Keratinocyte (primary cell): ENCODE measurements around the gene SYNDIG1. TPM values are rescaled to one million over a fixed set of nuclear protein-coding genes. Genes with fewer than 3 reads are reported as not detected.

Experiments
- DNase-seq: peaks from one replicate; pipeline ENCODE4 v3.0.0-alpha.2; 2011; ENCODE audit warnings: low read depth, missing footprints, low spot score
- FAIRE-seq: peaks from 2 replicates; lab custom pipeline; 2011; peaks lifted over from hg19 to GRCh38; lab: Jason Lieb, UNC
- H2AFZ ChIP-seq: 2 replicates; pipeline ENCODE4 v1.6.0; 2012; ENCODE audit warnings: low read length, control low read depth, inconsistent platforms; ENCODE audit not compliant: control insufficient read depth
- H3K27ac ChIP-seq: 2 replicates; pipeline ENCODE4 v1.5.1; 2011; ENCODE audit warnings: low read length; ENCODE audit not compliant: control insufficient read depth, insufficient read depth
- H3K27me3 ChIP-seq: 3 replicates; pipeline ENCODE4 v1.6.0; 2011; ENCODE audit warnings: low read length; ENCODE audit not compliant: control insufficient read depth, insufficient read depth; ENCODE audit errors: extremely low read depth
- H3K36me3 ChIP-seq, 2 experiments: 2 replicates in 1 of 2; 3 replicates in 1 of 2; pipeline ENCODE4 v1.5.1; 2011; ENCODE audit warnings: low read length in 2 of 2, mild to moderate bottlenecking in 1 of 2; ENCODE audit not compliant: control insufficient read depth in 2 of 2, insufficient read depth in 2 of 2; ENCODE audit errors: extremely low read depth in 1 of 2
- H3K4me1 ChIP-seq: 3 replicates; pipeline ENCODE4 v1.5.1; 2011; ENCODE audit warnings: low read length; ENCODE audit not compliant: control insufficient read depth, insufficient read depth; ENCODE audit errors: extremely low read depth
- H3K4me2 ChIP-seq: 3 replicates; pipeline ENCODE4 v1.6.0; 2011; ENCODE audit warnings: low read depth, low read length; ENCODE audit not compliant: control insufficient read depth, insufficient read depth; ENCODE audit errors: extremely low read depth
- H3K4me3 ChIP-seq, 3 experiments: fragments of 200-600 bp in 1 of 3; sonication (generic) in 1 of 3; 2 replicates in 2 of 3; 3 replicates in 1 of 3; pipeline ENCODE4 v1.5.1; 2011 to 2016; ENCODE audit warnings: low read length in 3 of 3, mild to moderate bottlenecking in 3 of 3, control low read depth in 2 of 3, inconsistent platforms in 1 of 3, low read depth in 1 of 3, mixed read lengths in 1 of 3, mixed run types in 1 of 3, moderate library complexity in 1 of 3; ENCODE audit not compliant: control insufficient read depth in 2 of 3, insufficient read depth in 2 of 3; ENCODE audit errors: extremely low read depth in 1 of 3
- H3K79me2 ChIP-seq: 2 replicates; pipeline ENCODE4 v1.6.0; 2012; ENCODE audit warnings: low read length; ENCODE audit not compliant: control insufficient read depth, insufficient read depth
- H3K9ac ChIP-seq: 3 replicates; pipeline ENCODE4 v1.6.0; 2011; ENCODE audit warnings: low read length; ENCODE audit not compliant: control insufficient read depth, insufficient read depth; ENCODE audit errors: extremely low read depth
- H3K9me1 ChIP-seq: 3 replicates; pipeline ENCODE4 v1.6.0; 2011; ENCODE audit warnings: low read length; ENCODE audit not compliant: control insufficient read depth, insufficient read depth; ENCODE audit errors: extremely low read depth
- H3K9me3 ChIP-seq: 2 replicates; pipeline ENCODE4 v1.5.1; 2012; ENCODE audit warnings: low read depth, low read length; ENCODE audit not compliant: control insufficient read depth
- H4K20me1 ChIP-seq: 3 replicates; pipeline ENCODE4 v1.6.0; 2011; ENCODE audit warnings: low read length; ENCODE audit not compliant: control insufficient read depth, insufficient read depth; ENCODE audit errors: extremely low read depth
- EZH2 ChIP-seq: IDR thresholded peaks from one replicate; pipeline ENCODE4 v1.6.1; 2012; ENCODE audit warnings: inconsistent platforms, mild to moderate bottlenecking, low read length, moderate library complexity
- dilution Hi-C: fragments of 300-500 bp; cut with MboI; formaldehyde crosslinking; loops from one replicate; pipeline ENCODE4 v1.7.0; 2020; ENCODE audit warnings: low sequenced_read_pairs; ENCODE audit not compliant: extremely low pct_ligation_motif_present
- polyA plus RNA-seq, 5 experiments: library from polyadenylated mRNA; depleted of rRNA in 3 of 5; stranded (reverse) in 3 of 5; stranded (forward) in 1 of 5; unstranded in 1 of 5; fragments of >200 nt; gene quantifications; 1 replicate in 1 of 5; 2 replicates in 3 of 5; 3 replicates in 1 of 5; pipeline versions ENCODE4 v1.2.1 to v1.2.3, GENCODE V29; 2011 to 2012; ENCODE audit warnings: missing spikeins in 2 of 5, low read depth in 1 of 5, low replicate concordance in 1 of 5
- TF ChIP-seq, protein P1 (sequence below), 3 experiments: IDR thresholded peaks in 1 of 3; conservative IDR thresholded peaks in 1 of 3; optimal IDR thresholded peaks in 1 of 3; 2 replicates in 2 of 3; 3 replicates in 1 of 3; pipeline versions ENCODE3 to v1.5.1; 2011; ENCODE audit warnings: low read length in 3 of 3, mild to moderate bottlenecking in 3 of 3, moderate library complexity in 2 of 3, control low read depth in 1 of 3, inconsistent platforms in 1 of 3; ENCODE audit not compliant: insufficient read depth in 2 of 3; ENCODE audit errors: extremely low read depth in 1 of 3

The SYNDIG1 gene
- polyA plus RNA-seq, 1 donor (not counting 4 experiments of a cell fraction or from before 2014, with no cell fraction given) = 0.38 TPM

DNA sequence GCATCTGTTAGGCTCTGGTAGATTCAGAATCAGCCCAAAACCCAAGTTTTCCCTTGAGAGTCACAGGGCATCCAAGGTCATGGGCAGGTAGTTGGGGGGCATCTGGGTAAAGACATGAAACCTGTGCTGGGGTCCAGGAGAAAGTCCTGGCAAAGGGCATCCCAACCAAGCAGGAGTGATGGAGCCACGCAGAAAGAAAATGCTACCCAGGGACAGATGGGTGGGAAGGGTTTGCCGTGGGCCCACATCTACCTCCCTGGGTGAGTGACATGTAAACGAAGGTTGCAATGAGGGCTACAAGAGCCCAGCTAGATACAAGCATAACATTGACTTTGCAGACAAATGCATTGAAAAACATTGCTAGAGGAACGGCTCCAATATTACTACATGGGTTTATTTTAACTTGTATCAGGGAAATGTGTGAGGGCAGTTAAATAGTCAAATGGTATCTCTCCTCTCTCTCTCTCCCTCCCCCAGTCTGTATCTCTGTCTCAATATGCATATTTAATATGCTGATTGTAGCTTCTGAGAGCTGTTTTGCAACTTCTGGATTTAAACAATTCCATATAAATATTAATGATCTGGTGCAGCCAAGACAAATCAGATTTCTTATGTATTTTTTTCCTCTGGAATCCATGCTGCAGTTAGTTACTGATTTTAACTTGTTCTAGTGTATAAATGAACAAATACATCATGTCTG is 135.7 kb downstream of the SYNDIG1 start:
- TF ChIP-seq, protein P1, sequence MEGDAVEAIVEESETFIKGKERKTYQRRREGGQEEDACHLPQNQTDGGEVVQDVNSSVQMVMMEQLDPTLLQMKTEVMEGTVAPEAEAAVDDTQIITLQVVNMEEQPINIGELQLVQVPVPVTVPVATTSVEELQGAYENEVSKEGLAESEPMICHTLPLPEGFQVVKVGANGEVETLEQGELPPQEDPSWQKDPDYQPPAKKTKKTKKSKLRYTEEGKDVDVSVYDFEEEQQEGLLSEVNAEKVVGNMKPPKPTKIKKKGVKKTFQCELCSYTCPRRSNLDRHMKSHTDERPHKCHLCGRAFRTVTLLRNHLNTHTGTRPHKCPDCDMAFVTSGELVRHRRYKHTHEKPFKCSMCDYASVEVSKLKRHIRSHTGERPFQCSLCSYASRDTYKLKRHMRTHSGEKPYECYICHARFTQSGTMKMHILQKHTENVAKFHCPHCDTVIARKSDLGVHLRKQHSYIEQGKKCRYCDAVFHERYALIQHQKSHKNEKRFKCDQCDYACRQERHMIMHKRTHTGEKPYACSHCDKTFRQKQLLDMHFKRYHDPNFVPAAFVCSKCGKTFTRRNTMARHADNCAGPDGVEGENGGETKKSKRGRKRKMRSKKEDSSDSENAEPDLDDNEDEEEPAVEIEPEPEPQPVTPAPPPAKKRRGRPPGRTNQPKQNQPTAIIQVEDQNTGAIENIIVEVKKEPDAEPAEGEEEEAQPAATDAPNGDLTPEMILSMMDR (optimal IDR thresholded peaks at IDR 0.05 in 1 of 3, IDR thresholded peaks at IDR 0.05 in 1 of 3, conservative IDR thresholded peaks at IDR 0.05 in 1 of 3; ENCODE audit: extremely low read depth in 1 of 3, insufficient read depth in 2 of 3, low read length in 3 of 3) = no peak
- no peak for TF ChIP-seq EZH2
- no peak overlapping the region for H3K4me2 ChIP-seq
- H2AFZ ChIP-seq = no peak overlapping the region
- H3K27me3 ChIP-seq = no peaks in the 10 kb centered on the region
- no peaks in the 10 kb centered on the region for H3K4me1 ChIP-seq
- dilution Hi-C loops = no loop called here
- H3K9me1 ChIP-seq = no peaks in the 10 kb centered on the region
- no peak overlapping the region for H3K4me3 ChIP-seq
- no peak overlapping the region for H3K9ac ChIP-seq
- FAIRE-seq = no peak
- H3K36me3 ChIP-seq = no peaks in the 10 kb centered on the region
- no peak overlapping the region for H3K27ac ChIP-seq
- no peaks in the 10 kb centered on the region for H4K20me1 ChIP-seq
- H3K9me3 ChIP-seq = no peaks in the 10 kb centered on the region
- H3K79me2 ChIP-seq = no peaks in the 10 kb centered on the region
- no peak for DNase-seq

DNA sequence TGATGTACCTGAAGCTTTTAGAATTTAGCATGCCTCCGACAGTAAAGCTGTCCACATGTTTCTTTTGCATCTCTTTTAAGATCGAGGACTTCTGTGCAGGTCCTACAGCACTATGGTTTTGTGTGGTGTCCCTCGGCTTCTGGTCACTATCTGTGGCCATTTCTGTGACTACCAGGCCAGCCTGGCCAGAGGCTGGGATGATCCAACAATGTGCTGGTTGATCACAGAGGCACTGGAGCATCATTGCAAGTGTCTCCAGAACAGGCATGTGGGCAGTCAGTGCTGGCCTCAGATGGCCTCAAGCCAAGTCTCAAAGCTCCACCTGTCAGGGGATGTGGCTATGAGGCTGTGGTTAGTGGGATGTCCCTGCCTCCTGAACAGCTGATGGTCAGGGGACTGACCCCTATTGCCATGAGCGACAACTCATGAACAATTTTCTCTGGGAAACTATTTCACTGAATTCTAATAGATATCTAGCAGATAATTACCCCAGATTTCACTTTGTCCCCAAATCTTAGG is 136.6 kb downstream of the SYNDIG1 start:
- H3K9me3 ChIP-seq = no peaks in the 10 kb centered on the region
- no peaks in the 10 kb centered on the region for H3K36me3 ChIP-seq
- H3K27ac ChIP-seq = no peak overlapping the region
- H3K4me1 ChIP-seq = no peaks in the 10 kb centered on the region
- FAIRE-seq = no peak
- DNase-seq = no peak
- no peaks in the 10 kb centered on the region for H4K20me1 ChIP-seq
- no peak overlapping the region for H2AFZ ChIP-seq
- no peaks in the 10 kb centered on the region for H3K9me1 ChIP-seq
- TF ChIP-seq, protein P1 (optimal IDR thresholded peaks at IDR 0.05 in 1 of 3, IDR thresholded peaks at IDR 0.05 in 1 of 3, conservative IDR thresholded peaks at IDR 0.05 in 1 of 3; ENCODE audit: extremely low read depth in 1 of 3, insufficient read depth in 2 of 3, low read length in 3 of 3) = no peak
- no peak for TF ChIP-seq EZH2
- H3K27me3 ChIP-seq = no peaks in the 10 kb centered on the region
- no peak overlapping the region for H3K4me3 ChIP-seq
- H3K79me2 ChIP-seq = no peaks in the 10 kb centered on the region
- H3K9ac ChIP-seq = no peak overlapping the region
- no peak overlapping the region for H3K4me2 ChIP-seq
- dilution Hi-C loops = no loop called here
